ENCODE measurements around the gene CCDC50.

Gene CCDC50

DNA sequence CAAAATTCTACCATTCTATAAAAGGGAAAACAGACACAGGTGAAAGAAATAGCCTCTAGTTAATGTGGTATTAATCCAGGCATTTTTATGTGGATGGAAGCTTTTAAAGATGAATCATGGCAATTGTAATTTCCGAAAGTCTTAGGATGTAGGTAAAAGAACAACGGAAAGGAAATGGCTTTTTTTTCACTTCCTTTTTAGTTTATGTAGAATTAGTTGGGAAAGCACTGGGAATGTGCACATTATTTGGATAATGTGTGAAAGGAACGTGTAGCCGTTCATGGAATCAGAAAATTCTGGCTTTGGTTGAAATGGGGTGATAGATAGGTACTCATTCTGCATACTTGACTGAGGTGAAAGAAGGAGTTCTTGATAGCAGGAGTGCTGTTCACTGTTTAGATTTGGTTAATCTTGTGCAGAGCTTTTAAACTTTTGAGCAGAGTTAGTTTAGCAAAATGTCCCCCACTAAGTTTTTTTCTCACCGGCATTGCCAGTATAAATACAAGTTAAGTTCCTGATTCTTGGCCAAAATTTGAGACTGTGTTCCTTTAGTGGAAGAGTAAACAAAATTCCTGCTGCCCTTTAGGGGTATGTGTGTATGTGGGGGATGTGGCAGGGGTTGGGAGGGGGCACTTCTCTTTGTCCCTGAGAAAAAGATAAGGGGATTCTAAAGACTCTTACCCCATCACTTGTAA lies 21.3 kb downstream of the CCDC50 start:
- no peak for DNase-seq

GRCh38 chr3:191352014-191352413 lies 22.8 kb downstream of the CCDC50 start:
- DNase-seq, result no peak

DNA sequence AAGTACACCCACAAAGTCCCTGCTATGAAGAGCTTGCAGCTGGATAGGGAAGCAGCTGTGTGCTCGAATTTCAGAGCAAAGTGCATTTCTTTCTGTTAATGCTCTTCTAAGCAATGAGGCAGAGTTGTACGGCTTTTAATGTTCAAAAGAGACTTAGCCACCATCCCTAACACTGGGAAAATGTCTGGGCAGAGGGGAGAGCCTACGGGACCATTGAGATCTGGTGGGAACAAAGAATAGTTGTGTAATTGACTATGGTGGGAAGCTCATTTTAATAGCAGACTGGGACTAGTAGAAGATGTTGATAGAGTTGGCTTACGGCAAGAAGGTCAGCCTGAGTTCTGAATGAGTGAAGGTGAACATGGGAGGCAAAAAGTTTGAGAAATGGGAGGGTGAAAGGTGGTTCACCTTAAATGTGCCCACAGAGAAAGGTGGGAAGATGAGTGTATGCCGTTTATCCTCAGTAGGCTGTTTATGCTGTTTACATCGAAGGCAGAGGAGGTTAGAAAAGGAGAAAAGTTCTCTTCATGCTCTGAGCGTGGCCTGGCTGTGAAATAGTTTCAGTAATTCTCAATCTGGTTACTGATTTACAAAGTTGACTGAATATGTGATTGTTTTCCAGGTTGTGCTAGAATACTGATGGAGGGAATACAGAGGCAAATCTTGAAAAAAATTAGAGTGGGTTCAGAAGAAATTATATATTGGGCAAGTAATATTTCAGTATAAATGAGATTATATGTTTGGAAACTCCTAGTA lies 24.0 kb downstream of the CCDC50 start:
- no peak for DNase-seq

- DNase-seq, result no peak
Observed at GRCh38 chr3:191355406-191355805, 26.2 kb downstream of the CCDC50 start.

DNA sequence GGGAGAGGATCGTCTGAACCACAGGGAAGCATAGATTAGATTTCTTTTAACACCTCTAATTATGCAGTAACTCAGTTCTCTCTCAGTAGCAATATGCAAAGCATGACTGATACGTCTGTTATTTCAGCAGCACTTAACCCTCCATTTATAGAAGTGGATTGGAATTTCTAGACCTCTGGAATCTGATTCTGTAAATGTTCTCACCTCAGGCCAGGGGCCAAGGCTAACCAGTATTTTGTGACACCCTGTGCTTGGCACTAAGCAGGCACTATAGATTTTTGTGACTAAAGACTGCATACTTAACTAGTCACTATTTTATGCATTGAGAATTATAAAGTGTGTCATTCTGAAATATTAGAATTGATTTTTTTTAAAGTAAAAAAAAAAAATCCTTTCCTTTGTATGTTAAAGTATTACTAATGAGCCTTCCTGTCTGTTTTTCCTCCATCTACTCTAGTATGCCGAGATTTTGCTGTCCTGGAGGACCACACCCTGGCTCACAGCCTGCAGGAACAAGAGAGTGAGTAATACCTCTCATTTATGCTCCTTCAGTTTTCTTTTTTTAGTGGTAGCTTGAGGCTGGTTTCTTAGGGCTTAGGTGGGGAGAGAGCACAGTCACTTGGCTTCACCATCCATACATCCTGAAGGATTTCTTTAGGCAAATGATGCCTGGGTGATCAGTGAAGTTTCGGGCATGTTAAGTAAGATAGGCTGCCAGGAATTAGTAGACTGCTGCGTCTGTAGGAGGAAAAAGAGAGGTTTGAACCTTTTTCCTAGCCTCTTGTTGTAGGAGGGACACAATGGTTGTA lies 27.6 kb downstream of the CCDC50 start:
- no peak for DNase-seq

- no peak for DNase-seq
Observed at GRCh38 chr3:191357909-191358308, 28.7 kb downstream of the CCDC50 start.

- DNase-seq, result no peak
Observed at GRCh38 chr3:191358929-191359328, 29.7 kb downstream of the CCDC50 start.

DNA sequence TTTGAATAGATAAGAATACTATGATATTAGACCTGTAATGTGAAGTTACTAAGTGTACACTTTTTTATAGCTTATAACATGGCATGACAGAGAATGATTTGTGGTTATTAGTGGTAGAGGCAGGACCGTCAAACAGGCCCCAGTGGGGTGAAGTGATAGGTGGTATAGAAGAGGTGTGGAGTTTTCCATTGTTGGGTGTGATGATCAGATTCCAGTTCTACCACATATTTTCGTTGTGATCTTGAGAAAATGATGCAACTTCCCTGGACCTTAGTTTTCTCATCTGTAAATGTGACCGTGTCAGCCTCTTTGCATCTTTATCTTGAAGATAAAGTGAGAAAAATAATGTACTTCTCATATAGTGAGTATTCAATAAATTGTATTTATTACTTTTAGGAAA lies 31.4 kb downstream of the CCDC50 start:
- no peak for DNase-seq

DNA sequence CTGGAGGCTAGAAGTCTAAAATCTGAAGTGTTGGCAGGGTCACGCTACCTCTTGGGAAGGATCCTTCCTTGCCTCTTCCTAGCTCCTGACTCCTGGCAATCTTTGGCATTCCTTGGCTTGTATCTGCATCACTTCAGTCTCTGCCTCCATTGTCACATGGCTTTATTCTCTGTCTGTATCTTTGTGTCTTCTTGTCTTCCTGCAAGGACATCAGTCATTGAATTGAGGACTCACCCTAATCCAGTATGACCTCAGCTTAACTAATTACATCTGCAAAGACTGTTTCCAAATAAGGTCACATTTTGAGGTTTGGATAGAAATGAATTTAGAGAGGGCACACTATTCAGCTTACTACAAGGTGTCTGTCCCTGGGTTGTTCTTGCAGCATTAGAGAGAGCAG lies 32.3 kb downstream of the CCDC50 start:
- DNase-seq, result no peak

DNA sequence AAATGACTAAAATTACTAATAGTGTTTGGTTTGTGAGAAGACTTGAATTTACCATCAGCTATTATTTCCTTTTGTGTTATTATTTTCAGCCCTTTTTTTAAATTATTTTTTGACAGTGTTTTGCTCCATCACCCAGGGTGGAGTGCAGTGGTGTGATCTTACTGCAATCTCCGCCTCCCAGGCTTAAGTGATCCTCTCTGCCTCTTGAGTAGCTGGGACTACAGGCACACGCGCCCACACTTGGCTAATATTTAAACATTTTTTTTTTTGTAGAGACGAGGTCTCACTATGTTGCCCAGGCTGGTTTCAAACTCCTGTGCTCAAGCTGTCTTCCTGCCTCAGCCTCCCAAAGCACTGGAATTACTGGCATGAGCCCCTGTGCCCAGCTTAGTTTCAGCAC lies 32.8 kb downstream of the CCDC50 start:
- no peak for DNase-seq

DNA sequence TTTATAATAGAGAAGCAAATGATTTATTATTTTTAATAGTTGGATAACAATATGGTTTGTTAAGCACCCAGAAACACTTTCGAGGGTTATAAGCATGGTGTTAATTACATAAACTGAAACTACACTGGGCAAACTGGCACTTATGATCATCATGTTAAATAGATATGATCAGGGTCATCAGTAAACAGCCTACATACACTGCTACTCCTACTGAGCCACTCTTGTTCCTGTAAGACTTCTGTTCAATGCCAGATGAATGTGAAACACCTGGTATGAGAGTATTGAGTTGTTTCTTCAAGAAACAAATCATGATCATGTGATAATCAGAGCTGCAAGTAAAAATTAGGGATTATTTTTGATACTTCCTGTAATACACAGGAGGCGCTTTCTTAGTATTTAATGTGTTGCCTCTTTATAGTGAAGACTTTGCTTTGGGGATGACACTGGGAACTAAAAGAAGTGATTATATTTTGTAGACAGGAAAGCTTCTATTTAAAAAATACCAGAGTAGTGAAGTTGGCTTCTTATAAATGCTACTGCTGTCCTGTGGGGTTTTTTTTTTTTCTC lies 33.4 kb downstream of the CCDC50 start:
- no peak for DNase-seq

GRCh38 chr3:191363221-191363620 lies 34.0 kb downstream of the CCDC50 start:
- no peak for DNase-seq

DNA sequence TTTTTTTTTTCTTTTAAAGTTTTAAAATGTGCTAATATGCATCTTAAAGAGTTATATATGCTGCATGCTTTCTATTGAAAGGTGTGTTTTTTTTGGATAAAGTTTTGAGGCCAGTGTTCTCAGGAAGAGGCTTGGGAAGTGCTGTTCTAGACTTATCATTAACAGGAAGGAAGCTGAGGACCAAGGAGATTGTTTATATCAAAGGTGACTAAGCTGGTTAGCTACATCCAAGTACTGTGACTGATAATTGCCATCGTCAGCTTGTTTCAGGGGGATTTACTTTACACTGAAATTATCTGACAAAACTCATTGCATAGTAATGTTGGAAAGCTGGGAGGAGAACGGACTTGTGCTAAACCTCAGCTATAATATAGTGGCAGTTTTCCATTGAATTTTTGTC lies 37.5 kb downstream of the CCDC50 start:
- DNase-seq, result no peak

DNA sequence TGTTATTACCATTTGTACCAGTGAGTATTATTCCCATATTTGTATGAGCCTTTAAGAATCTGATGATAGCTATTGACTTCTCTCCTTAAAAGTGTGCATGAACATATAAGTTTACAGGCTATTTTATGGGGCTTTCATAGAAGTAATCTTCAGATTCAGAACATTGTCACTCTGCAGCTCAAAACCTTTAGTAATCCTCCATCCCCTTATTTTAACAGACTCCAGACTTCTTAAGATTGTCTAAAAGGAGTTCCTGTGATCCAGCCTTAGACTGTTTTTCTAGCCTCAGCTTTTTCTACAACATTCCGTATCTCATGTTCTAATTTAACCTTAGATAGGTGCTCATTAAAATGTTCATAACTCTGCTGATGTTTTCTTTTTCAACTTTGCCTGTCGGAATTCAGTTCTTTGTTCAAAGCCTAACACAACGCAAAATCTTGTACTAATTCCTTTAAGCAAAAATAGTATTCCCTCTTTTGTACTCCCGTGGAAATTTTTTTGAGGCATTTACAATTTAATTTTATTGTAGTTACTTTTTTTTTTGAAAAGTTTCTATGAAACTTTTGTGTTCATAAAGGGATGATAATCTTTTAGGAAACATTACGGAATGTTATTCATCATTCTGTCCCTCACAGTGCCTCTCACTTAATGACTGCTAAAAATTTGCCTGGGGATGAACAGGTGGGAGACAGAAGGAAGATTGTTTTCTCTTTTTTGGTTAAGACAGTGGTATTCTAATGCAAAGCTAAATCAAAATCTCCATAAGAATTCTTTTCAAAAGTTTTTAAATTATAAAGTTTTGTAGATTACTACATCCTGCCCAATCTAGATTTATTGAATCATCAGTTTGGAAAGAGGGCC lies 39.8 kb downstream of the CCDC50 start:
- DNase-seq, result no peak

DNA sequence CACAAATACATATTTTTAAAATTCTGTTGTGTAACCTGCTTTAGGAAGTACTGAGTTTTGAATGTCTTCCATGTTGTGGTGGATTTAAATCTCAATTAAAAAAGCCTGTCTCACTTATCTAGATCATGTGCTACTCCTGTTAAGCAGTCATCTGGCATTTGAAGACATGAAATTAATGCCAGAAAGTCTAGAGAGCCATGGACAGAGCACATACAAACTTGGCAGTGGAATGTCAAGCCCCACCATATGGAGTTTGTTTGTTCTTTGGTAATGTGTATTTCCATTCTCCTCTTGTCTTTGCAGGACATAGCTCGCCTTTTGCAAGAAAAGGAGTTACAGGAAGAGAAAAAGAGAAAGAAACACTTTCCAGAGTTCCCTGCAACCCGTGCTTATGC lies 40.4 kb downstream of the CCDC50 start:
- no peak for DNase-seq

- no peak for DNase-seq
Observed at GRCh38 chr3:191372122-191372521, 42.9 kb downstream of the CCDC50 start.

DNA sequence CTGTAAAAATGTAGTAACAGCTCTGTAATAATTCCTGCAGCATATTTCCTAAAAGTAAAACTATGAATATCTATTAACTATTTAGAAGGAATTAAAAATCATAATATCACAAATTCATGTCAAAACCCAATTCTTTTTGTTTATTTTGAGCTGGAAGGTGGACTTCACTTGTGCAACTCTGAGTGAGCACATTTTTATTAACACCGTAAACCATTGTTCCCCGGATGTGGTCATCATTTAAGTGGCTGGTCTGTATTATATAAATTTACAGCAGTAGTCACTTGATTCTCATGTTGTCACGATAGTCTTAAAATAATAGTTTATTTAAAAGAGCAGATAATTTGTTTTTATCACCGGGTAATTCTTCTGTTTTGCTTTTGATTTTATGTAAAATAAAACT lies 44.1 kb downstream of the CCDC50 start:
- DNase-seq, result no peak

DNA sequence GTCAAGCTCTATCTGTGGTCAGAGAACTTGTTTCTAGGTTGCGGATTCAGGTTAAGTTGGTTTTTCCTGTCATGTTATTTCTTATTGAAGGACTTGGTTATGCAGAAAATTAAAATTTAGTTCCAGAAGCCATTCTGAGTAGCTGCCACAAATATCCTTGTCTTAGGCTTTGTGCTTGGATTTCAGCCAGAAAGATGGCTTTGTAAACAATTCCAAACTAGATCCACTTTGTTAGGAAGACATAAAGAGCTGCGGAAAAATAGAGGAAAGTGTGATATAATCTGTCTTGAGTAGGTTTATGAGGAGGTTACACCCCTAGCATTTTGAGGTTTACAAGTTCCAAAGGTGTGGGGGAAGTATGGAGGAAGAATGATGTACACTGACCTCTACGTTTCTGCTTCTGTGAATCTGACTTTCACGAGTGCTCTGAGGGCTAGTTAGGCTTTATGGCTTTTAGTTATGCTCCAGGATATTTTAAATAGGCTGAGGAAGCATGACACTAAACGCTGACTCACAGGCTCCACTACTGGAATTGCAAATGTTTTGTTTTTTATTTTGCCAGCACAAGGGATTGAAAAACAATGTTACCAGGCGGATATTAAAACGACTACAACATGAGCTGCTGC lies 47.4 kb downstream of the CCDC50 start:
- no peak for DNase-seq

DNA sequence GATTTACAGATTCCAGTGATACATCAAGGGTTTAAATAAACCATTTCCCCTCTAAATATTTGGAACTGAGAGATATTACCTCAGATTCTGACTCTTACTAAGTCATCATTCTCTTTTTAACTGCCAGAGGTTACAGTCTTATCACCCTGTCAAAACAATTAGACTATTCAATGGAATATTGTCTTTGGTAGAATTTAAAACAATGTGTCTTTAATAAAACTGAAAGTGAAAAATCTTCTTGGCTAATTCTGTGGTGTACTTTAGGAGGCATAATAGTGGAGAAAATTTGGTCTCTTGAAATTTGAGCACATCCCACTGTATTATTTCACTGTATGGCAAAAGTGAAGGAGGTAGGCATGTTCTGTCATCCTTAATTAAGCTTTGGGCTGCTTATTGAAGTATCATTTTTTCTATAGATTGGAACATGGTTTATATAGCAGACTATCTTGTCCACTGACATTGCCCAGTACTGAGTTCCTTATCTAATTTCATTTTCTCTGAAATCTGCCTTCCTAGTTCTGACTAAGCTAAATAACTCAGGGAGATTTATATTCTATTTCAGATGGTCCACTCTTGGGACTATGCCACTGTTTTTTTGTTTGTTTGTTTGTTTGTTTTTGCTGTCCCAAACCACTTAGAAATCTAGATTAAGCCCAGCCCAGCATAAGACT lies 49.1 kb downstream of the CCDC50 start:
- DNase-seq, result no peak

- DNase-seq, result no peak
Observed at GRCh38 chr3:191379446-191379845, 50.3 kb downstream of the CCDC50 start.

DNA sequence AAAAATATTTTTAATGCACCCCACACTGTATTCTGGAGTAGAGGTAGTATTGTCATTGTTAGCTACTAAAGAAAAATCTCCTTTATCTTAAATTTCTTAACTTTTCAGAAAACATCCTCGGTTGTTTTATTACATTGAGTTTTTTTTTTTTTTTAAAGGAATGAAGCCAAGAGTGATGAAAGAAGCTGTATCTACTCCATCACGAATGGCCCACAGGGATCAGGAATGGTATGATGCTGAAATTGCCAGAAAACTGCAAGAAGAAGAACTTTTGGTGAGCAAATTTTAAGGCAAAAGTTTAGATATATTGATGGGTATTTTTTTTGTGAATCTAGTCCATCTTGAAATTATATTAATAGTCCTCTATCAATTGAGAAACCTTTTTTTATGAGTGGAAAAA lies 50.8 kb downstream of the CCDC50 start:
- no peak for DNase-seq

Data from NCI-H187 (cell line).